ENCODE results near the gene DCST2. TPM values are rescaled to one million over a fixed set of nuclear protein-coding genes. Genes with fewer than 3 reads are reported as not detected.
A peak's percentile ranks its signal among the peaks of the same experiment; 100 is the strongest.

DCST2 gene
- total and polyA plus RNA-seq, 9 of the 15 experiments (the other 6 are each of a cell fraction or from before 2014, with no cell fraction given) = 0.09 to 0.49 (median 0.11) TPM; not detected in 3

GRCh38 chr1:154970631-154971340 lies 62.8 kb downstream of the DCST2 start, which contains the start of gene SHC1 (continued):
- TF ChIP-seq GTF2B (IDR thresholded peaks at IDR 0.05; ENCODE audit: extremely low read depth, insufficient read length) (peak; percentile 31), E4F1 (CRISPR knock-in tag; IDR thresholded peaks at IDR 0.05; ENCODE audit: borderline replicate concordance) (no peak), PPARD (CRISPR knock-in tag; IDR thresholded peaks at IDR 0.05) (no peak), MITF (IDR thresholded peaks at IDR 0.05) (no peak), ETV1 (tag; conservative IDR thresholded peaks at IDR 0.05; ENCODE audit: low read depth) (0 out of 2 replicates have a peak, but pooled peaks have one; percentile 18), COPS2 (conservative IDR thresholded peaks at IDR 0.05) (no peak), C11orf30 (IDR thresholded peaks at IDR 0.05; ENCODE audit: low read depth) (peak; percentile 91), KAT2B (IDR thresholded peaks at IDR 0.05; ENCODE audit: low read depth, low read length) (no peak), ZNF79 (CRISPR knock-in tag; IDR thresholded peaks at IDR 0.05; ENCODE audit: low read depth) (no peak), ZNF561 (CRISPR knock-in tag; conservative IDR thresholded peaks at IDR 0.05) (no peak), NFIC (IDR thresholded peaks at IDR 0.05) (no peak), NR2F6 (CRISPR knock-in tag; IDR thresholded peaks at IDR 0.05) (no peak), NCOR1 (IDR thresholded peaks at IDR 0.05) (no peak), PRMT5 (CRISPR knock-in tag; IDR thresholded peaks at IDR 0.05) (no peak), ZNF184 (CRISPR knock-in tag; IDR thresholded peaks at IDR 0.05) (no peak), HNRNPUL1 (IDR thresholded peaks at IDR 0.05; ENCODE audit: low read length) (no peak), PYGO2 (tag; IDR thresholded peaks at IDR 0.05) (no peak), EP300 (IDR thresholded peaks at IDR 0.05; ENCODE audit: low read length) (peak; percentile 19; the same call in 1 of the 2 replicates), ZNF3 (CRISPR knock-in tag; IDR thresholded peaks at IDR 0.05) (no peak), BHLHE40 (IDR thresholded peaks at IDR 0.05; ENCODE audit: low read length) (no peak), HMG20B (CRISPR knock-in tag; IDR thresholded peaks at IDR 0.05) (no peak)
- TF ChIP-seq, protein P1, sequence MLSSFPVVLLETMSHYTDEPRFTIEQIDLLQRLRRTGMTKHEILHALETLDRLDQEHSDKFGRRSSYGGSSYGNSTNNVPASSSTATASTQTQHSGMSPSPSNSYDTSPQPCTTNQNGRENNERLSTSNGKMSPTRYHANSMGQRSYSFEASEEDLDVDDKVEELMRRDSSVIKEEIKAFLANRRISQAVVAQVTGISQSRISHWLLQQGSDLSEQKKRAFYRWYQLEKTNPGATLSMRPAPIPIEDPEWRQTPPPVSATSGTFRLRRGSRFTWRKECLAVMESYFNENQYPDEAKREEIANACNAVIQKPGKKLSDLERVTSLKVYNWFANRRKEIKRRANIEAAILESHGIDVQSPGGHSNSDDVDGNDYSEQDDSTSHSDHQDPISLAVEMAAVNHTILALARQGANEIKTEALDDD (IDR thresholded peaks at IDR 0.05) = no peak
- TF ChIP-seq, protein P2, sequence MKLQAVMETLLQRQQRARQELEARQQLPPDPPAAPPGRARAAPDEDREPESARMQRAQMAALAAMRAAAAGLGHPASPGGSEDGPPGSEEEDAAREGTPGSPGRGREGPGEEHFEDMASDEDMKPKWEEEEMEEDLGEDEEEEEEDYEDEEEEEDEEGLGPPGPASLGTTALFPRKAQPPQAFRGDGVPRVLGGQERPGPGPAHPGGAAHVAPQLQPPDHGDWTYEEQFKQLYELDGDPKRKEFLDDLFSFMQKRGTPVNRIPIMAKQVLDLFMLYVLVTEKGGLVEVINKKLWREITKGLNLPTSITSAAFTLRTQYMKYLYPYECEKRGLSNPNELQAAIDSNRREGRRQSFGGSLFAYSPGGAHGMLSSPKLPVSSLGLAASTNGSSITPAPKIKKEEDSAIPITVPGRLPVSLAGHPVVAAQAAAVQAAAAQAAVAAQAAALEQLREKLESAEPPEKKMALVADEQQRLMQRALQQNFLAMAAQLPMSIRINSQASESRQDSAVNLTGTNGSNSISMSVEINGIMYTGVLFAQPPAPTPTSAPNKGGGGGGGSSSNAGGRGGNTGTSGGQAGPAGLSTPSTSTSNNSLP (IDR thresholded peaks at IDR 0.05; ENCODE audit: borderline replicate concordance, low read depth, low read length) = no peak

All from K562 (cell line).